HCT116 (cell line): Measurements from ENCODE around the gene SDK1. TPM values are rescaled to one million over a fixed set of nuclear protein-coding genes. Genes with fewer than 3 reads are reported as not detected.

Source experiments
- ATAC-seq: fragments of 200-7000 bp; cut with Tn5 transposase; 2 replicates; pipeline ENCODE4 v1.9.1; 2020; ENCODE audit warnings: mild to moderate bottlenecking, moderate library complexity
- BruUV-seq: library from RNA; stranded (reverse); fragments of 400-500 nt; replicated peaks from 2 replicates; lab custom pipeline; 2021; lab: Mats Ljungman, UMichigan
- CTCF ChIA-PET: fragments of 300-600 bp; sonication (Branson Sonifier 250); formaldehyde crosslinking; loops from one replicate; lab custom pipeline; 2021; ENCODE audit warnings: antibody characterized with exemption; lab: Charles Lee
- POLR2A ChIA-PET: fragments of 300-600, 350-600 bp; sonication (Branson Sonifier 250); formaldehyde crosslinking; loops from one replicate; lab custom pipeline; 2021; ENCODE audit warnings: antibody characterized with exemption; lab: Charles Lee
- RAD21 ChIA-PET, 2 experiments: fragments of 300-600 bp; sonication (Branson Sonifier 250); formaldehyde crosslinking; loops; one replicate each; lab custom pipeline; 2023; ENCODE audit warnings: low total read pairs in 2 of 2; ENCODE audit not compliant: uncharacterized antibody in 2 of 2, unreplicated experiment in 2 of 2, low non-redundant PET in 1 of 2; lab: Charles Lee
- DNase-seq: peaks from one replicate; pipeline ENCODE4 v3.0.0-alpha.2; 2010; ENCODE audit warnings: low read depth, low spot score
- H2AFZ ChIP-seq: fragments of 200-600 bp; shearing (Covaris generic), sonication (generic); 2 replicates; pipeline ENCODE4 v1.6.1; 2017; ENCODE audit warnings: low read depth, mixed run types, mixed read lengths, antibody characterized with exemption, low read length; ENCODE audit not compliant: poor library complexity, severe bottlenecking
- H3K27ac ChIP-seq: 2 replicates; pipeline ENCODE4 v1.5.1; 2012; ENCODE audit warnings: low read depth, low read length
- H3K27me3 ChIP-seq: fragments of 200-600 bp; sonication (generic); 2 replicates; pipeline ENCODE4 v1.6.1; 2016; ENCODE audit warnings: mixed run types, low read length, mixed read lengths; ENCODE audit not compliant: insufficient read depth
- H3K36me3 ChIP-seq, 2 experiments: fragments of 200-500 bp in 1 of 2; fragments of 200-600 bp in 1 of 2; sonication (Bioruptor generic) in 1 of 2; sonication (generic) in 1 of 2; 2 replicates each; pipeline versions ENCODE4 v1.5.1 to v1.6.1; 2014 to 2016; ENCODE audit warnings: low read length in 2 of 2, inconsistent platforms in 1 of 2, mixed read lengths in 1 of 2, mixed run types in 1 of 2; ENCODE audit not compliant: insufficient read depth in 2 of 2, control insufficient read depth in 1 of 2
- H3K4me1 ChIP-seq, 2 experiments: fragments of 200-600 bp in 1 of 2; sonication (generic) in 1 of 2; 2 replicates each; pipeline versions ENCODE4 v1.5.1 to v1.6.1; 2012 to 2017; ENCODE audit warnings: low read length in 2 of 2, inconsistent platforms in 1 of 2, mild to moderate bottlenecking in 1 of 2, mixed read lengths in 1 of 2, mixed run types in 1 of 2, moderate library complexity in 1 of 2; ENCODE audit not compliant: insufficient read depth in 2 of 2, control insufficient read depth in 1 of 2
- H3K4me2 ChIP-seq: fragments of 200-600 bp; sonication (generic); 2 replicates; pipeline ENCODE4 v1.6.1; 2017; ENCODE audit warnings: mixed run types, low read length, mixed read lengths
- H3K4me3 ChIP-seq, 2 experiments: fragments of 200-600 bp in 1 of 2; sonication (generic) in 1 of 2; replicated peaks in 1 of 2; 2 replicates each; pipeline ENCODE4 v1.5.1; 2011 to 2016; ENCODE audit warnings: low read length in 2 of 2, control low read depth in 1 of 2, low read depth in 1 of 2, mild to moderate bottlenecking in 1 of 2, mixed read lengths in 1 of 2, mixed run types in 1 of 2
- H3K79me2 ChIP-seq: fragments of 200-600 bp; sonication (generic); 2 replicates; pipeline ENCODE4 v1.6.1; 2017; ENCODE audit warnings: mild to moderate bottlenecking, mixed run types, low read length, moderate library complexity, mixed read lengths; ENCODE audit not compliant: insufficient read depth
- H3K9ac ChIP-seq: fragments of 200-600 bp; sonication (generic); 2 replicates; pipeline ENCODE4 v1.6.1; 2016; ENCODE audit warnings: low read length, mixed read lengths
- H3K9me2 ChIP-seq: fragments of 200-600 bp; sonication (generic), shearing (Covaris generic); 2 replicates; pipeline ENCODE4 v1.6.1; 2017; ENCODE audit warnings: mixed run types, mild to moderate bottlenecking, moderate library complexity; ENCODE audit not compliant: insufficient read depth
- H3K9me3 ChIP-seq, 2 experiments: fragments of 200-500 bp in 1 of 2; fragments of 200-600 bp in 1 of 2; sonication (Bioruptor generic) in 1 of 2; sonication (generic) in 1 of 2; 2 replicates each; pipeline ENCODE4 v1.6.1; 2014 to 2017; ENCODE audit warnings: low read length in 2 of 2, mixed read lengths in 2 of 2, inconsistent platforms in 1 of 2, low read depth in 1 of 2, mild to moderate bottlenecking in 1 of 2, mixed run types in 1 of 2, moderate library complexity in 1 of 2; ENCODE audit not compliant: control insufficient read depth in 1 of 2, insufficient read depth in 1 of 2
- H4K20me1 ChIP-seq: fragments of 200-600 bp; sonication (generic), shearing (Covaris generic); 2 replicates; pipeline ENCODE4 v1.6.1; 2017; ENCODE audit warnings: mixed run types, mild to moderate bottlenecking, moderate library complexity; ENCODE audit not compliant: insufficient read depth
- CBX3 ChIP-seq: IDR thresholded peaks from 2 replicates; pipeline ENCODE4 v1.6.1; 2012; ENCODE audit warnings: low read depth
- CTCF ChIP-seq, 3 experiments: fragments of 200-600 bp in 1 of 3; sonication (generic) in 1 of 3; IDR thresholded peaks in 2 of 3; conservative IDR thresholded peaks in 1 of 3; 2 replicates each; pipeline ENCODE4 v1.5.1; 2012 to 2017; ENCODE audit warnings: low read depth in 2 of 3, low read length in 2 of 3, antibody characterized with exemption in 1 of 3, borderline replicate concordance in 1 of 3, control low read depth in 1 of 3, mild to moderate bottlenecking in 1 of 3, mixed read lengths in 1 of 3, mixed run types in 1 of 3, moderate library complexity in 1 of 3; ENCODE audit not compliant: insufficient read depth in 1 of 3
- YY1 ChIP-seq: IDR thresholded peaks from 2 replicates; pipeline ENCODE4 v1.6.1; 2011; ENCODE audit warnings: low read length, low read depth, moderate library complexity, mild to moderate bottlenecking; ENCODE audit not compliant: insufficient replicate concordance; ENCODE audit errors: extremely low read depth
- intact Hi-C: fragments of 100-400 bp; cut with micrococcal nuclease; formaldehyde crosslinking; loops from 2 replicates; pipeline ENCODE4 v1.10.0; 2022
- total RNA-seq: library from RNA; stranded (reverse); gene quantifications from one replicate; pipeline ENCODE4 v1.2.1, GENCODE V29; 2021; ENCODE audit not compliant: unreplicated experiment
- TF ChIP-seq, protein P1 (sequence below): IDR thresholded peaks from 2 replicates; pipeline ENCODE4 v1.6.1; 2011; ENCODE audit warnings: mild to moderate bottlenecking, low read length, moderate library complexity; ENCODE audit not compliant: insufficient replicate concordance; ENCODE audit errors: extremely low read depth

The SDK1 gene
- total RNA-seq, 1 experiment from 2014 or later, result 0.05 TPM

DNA sequence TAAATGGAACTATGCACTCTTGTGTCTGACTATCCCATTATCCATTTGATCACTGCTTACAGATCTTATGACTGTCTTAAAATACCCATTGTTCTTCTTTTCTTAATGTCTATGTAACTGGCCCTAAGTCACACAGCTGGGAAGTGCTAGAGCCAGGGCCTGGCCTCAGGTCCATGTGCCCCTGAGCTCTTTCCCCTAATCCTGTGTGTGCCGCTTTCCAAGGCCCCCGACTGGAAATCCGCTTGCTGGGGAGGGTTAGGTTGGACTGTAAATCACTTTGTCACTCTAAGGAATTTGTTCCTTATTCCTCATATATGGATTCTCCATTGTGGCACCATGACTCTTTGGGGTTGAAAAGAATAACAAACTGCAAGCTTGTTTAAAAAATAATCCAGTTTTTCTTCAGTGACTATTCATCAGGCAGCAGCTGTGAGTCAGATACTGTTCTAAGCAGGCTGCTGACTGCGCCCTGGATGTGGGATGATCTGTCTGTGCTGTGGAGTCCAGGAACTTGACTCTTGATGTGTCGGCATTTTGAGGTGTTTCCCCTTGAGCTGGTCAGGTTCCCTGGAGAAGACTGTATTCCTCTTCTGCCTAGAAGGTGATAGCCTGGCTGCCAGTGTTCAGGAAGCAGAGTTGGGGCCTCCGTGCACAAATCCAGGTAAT lies 236.3 kb downstream of the SDK1 start:
- BruUV-seq, result no TSS peak
- Histone ChIP-seq H3K9me3 (no peaks in the 10 kb centered on the region), H2AFZ (no peak overlapping the region), H4K20me1 (no peaks in the 10 kb centered on the region; the same call in 1 of the 2 replicates), H3K9me2 (no peaks in the 10 kb centered on the region), H3K36me3 (no peaks in the 10 kb centered on the region), H3K4me2 (no peak overlapping the region), H3K4me1 (no peaks in the 10 kb centered on the region), H3K79me2 (no peaks in the 10 kb centered on the region), H3K27ac (no peak overlapping the region), H3K27me3 (peaks cover 6% of the 10 kb centered on the region; the same call in 1 of the 2 replicates), H3K4me3 (no peak overlapping the region), H3K9ac (no peak overlapping the region)
- no peak for DNase-seq
- no peak for ATAC-seq
- no peak for TF ChIP-seq YY1
- TF ChIP-seq CBX3, result no peak
- TF ChIP-seq, protein P1, sequence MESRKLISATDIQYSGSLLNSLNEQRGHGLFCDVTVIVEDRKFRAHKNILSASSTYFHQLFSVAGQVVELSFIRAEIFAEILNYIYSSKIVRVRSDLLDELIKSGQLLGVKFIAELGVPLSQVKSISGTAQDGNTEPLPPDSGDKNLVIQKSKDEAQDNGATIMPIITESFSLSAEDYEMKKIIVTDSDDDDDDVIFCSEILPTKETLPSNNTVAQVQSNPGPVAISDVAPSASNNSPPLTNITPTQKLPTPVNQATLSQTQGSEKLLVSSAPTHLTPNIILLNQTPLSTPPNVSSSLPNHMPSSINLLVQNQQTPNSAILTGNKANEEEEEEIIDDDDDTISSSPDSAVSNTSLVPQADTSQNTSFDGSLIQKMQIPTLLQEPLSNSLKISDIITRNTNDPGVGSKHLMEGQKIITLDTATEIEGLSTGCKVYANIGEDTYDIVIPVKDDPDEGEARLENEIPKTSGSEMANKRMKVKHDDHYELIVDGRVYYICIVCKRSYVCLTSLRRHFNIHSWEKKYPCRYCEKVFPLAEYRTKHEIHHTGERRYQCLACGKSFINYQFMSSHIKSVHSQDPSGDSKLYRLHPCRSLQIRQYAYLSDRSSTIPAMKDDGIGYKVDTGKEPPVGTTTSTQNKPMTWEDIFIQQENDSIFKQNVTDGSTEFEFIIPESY, result no peak
- ChIA-PET CTCF (no interaction called here), RAD21 (no interaction called here), POLR2A (no interaction called here)
- intact Hi-C loops, result no loop called here

GRCh38 chr7:3538041-3538440 lies 237.0 kb downstream of the SDK1 start:
- RAD21 ChIA-PET, result no interaction called here
- H3K9me3 ChIP-seq, result no peaks in the 10 kb centered on the region
- H3K4me1 ChIP-seq, result no peaks in the 10 kb centered on the region
- H3K79me2 ChIP-seq, result no peaks in the 10 kb centered on the region
- intact Hi-C loops, result no loop called here
- H4K20me1 ChIP-seq, result no peaks in the 10 kb centered on the region; the same call in 1 of the 2 replicates
- H3K36me3 ChIP-seq, result no peaks in the 10 kb centered on the region
- ATAC-seq, result no peak
- CTCF ChIA-PET, result no interaction called here
- POLR2A ChIA-PET, result no interaction called here
- no peak for TF ChIP-seq CTCF (IDR thresholded peaks at IDR 0.05 in 2 of 3, conservative IDR thresholded peaks at IDR 0.05 in 1 of 3; ENCODE audit: borderline replicate concordance in 1 of 3, insufficient read depth in 1 of 3, low read depth in 2 of 3, low read length in 2 of 3)
- TF ChIP-seq, all 23 proteins: peak for 0
- BruUV-seq, result no TSS peak
- DNase-seq, result no peak
- Histone ChIP-seq H3K9me2 (no peaks in the 10 kb centered on the region), H3K4me2 (no peak overlapping the region), H3K9ac (no peak overlapping the region), H3K27me3 (peaks cover 6% of the 10 kb centered on the region; the same call in 1 of the 2 replicates), H3K27ac (no peak overlapping the region), H3K4me3 (no peak overlapping the region), H2AFZ (no peak overlapping the region)
